Endothelial cell of umbilical vein (primary cell): ENCODE data around the gene ADCY3. TPM values are rescaled to one million over a fixed set of nuclear protein-coding genes. Genes with fewer than 3 reads are reported as not detected.

ENCODE experiments used
- BruUV-seq: library from RNA; stranded (reverse); fragments of 400-500 nt; replicated peaks from 2 replicates; lab custom pipeline; 2021; lab: Mats Ljungman, UMichigan
- CTCF ChIA-PET: fragments of 300-600, 350-600 bp; sonication (Branson Sonifier 250); formaldehyde crosslinking; loops from one replicate; lab custom pipeline; 2021; ENCODE audit warnings: antibody characterized with exemption, inconsistent platforms; lab: Charles Lee
- POLR2A ChIA-PET: fragments of 300-600, 350-600 bp; sonication (Branson Sonifier 250); formaldehyde crosslinking; loops from one replicate; lab custom pipeline; 2021; ENCODE audit warnings: antibody characterized with exemption, inconsistent platforms; lab: Charles Lee
- DNase-seq: peaks from one replicate; pipeline ENCODE4 v3.0.0-alpha.2; 2011; ENCODE audit warnings: low read depth, low spot score
- FAIRE-seq: peaks from 2 replicates; lab custom pipeline; 2011; peaks lifted over from hg19 to GRCh38; lab: Jason Lieb, UNC
- H2AFZ ChIP-seq: 2 replicates; pipeline ENCODE4 v1.6.0; 2012; ENCODE audit warnings: low read depth, low read length, control low read depth, inconsistent platforms
- H3K27ac ChIP-seq: 2 replicates; pipeline ENCODE4 v1.5.1; 2011; ENCODE audit warnings: low read depth, mild to moderate bottlenecking, control low read depth, low read length, moderate library complexity; ENCODE audit not compliant: insufficient read depth
- H3K27me3 ChIP-seq, 2 experiments: 2 replicates each; pipeline versions ENCODE4 v1.6.0 to v1.6.1; 2011; ENCODE audit warnings: low read length in 2 of 2, mixed read lengths in 1 of 2; ENCODE audit not compliant: control insufficient read depth in 2 of 2, insufficient read depth in 2 of 2
- H3K36me3 ChIP-seq, 2 experiments: 2 replicates in 1 of 2; 3 replicates in 1 of 2; pipeline ENCODE4 v1.5.1; 2011; ENCODE audit warnings: low read length in 2 of 2, mild to moderate bottlenecking in 1 of 2, moderate library complexity in 1 of 2; ENCODE audit not compliant: control insufficient read depth in 2 of 2, insufficient read depth in 2 of 2; ENCODE audit errors: extremely low read depth in 1 of 2
- H3K4me1 ChIP-seq: 3 replicates; pipeline ENCODE4 v1.5.1; 2011; ENCODE audit warnings: mild to moderate bottlenecking, low read length; ENCODE audit not compliant: control insufficient read depth, insufficient read depth; ENCODE audit errors: extremely low read depth
- H3K4me2 ChIP-seq: 2 replicates; pipeline ENCODE4 v1.6.1; 2011; ENCODE audit warnings: low read length, control low read depth, mixed read lengths; ENCODE audit not compliant: insufficient read depth
- H3K4me3 ChIP-seq, 3 experiments: fragments of 200-600 bp in 1 of 3; sonication (generic), shearing (Covaris generic) in 1 of 3; replicated peaks in 1 of 3; 2 replicates each; pipeline ENCODE4 v1.5.1; 2011 to 2016; ENCODE audit warnings: control low read depth in 3 of 3, low read length in 3 of 3, mild to moderate bottlenecking in 2 of 3, inconsistent platforms in 1 of 3, low read depth in 1 of 3, moderate library complexity in 1 of 3; ENCODE audit not compliant: insufficient read depth in 1 of 3
- H3K79me2 ChIP-seq: 2 replicates; pipeline ENCODE4 v1.6.0; 2012; ENCODE audit warnings: low read length, inconsistent platforms; ENCODE audit not compliant: control insufficient read depth, insufficient read depth
- H3K9ac ChIP-seq: replicated peaks from 2 replicates; pipeline ENCODE3; 2011; ENCODE audit warnings: low read length, control low read depth; ENCODE audit not compliant: insufficient read depth; ENCODE audit errors: extremely low read depth
- H3K9me1 ChIP-seq: replicated peaks from 3 replicates; pipeline ENCODE4 v1.6.0; 2011; ENCODE audit warnings: mild to moderate bottlenecking, low read length; ENCODE audit not compliant: control insufficient read depth, insufficient read depth; ENCODE audit errors: extremely low read depth
- H3K9me3 ChIP-seq: replicated peaks from 2 replicates; pipeline ENCODE4 v1.5.1; 2012; ENCODE audit warnings: low read length, inconsistent platforms; ENCODE audit not compliant: control insufficient read depth, insufficient read depth
- H4K20me1 ChIP-seq: replicated peaks from 2 replicates; pipeline ENCODE3; 2011; ENCODE audit warnings: mild to moderate bottlenecking, low read length; ENCODE audit not compliant: control insufficient read depth, insufficient read depth; ENCODE audit errors: extremely low read depth
- CTCF ChIP-seq, 2 donors: IDR thresholded peaks; 1 replicate in 1 of 2; 2 replicates in 1 of 2; pipeline ENCODE4 v1.5.1; 2011; ENCODE audit warnings: low read length in 2 of 2, mild to moderate bottlenecking in 2 of 2, moderate library complexity in 2 of 2, control low read depth in 1 of 2, inconsistent platforms in 1 of 2, low read depth in 1 of 2; ENCODE audit not compliant: insufficient read depth in 1 of 2; ENCODE audit errors: extremely low read depth in 1 of 2
- EZH2 ChIP-seq: IDR thresholded peaks from 2 replicates; pipeline ENCODE4 v1.6.1; 2012; ENCODE audit warnings: borderline replicate concordance, low read depth, mild to moderate bottlenecking, moderate library complexity, low read length, inconsistent platforms; ENCODE audit not compliant: severe bottlenecking
- FOS ChIP-seq: IDR thresholded peaks from 2 replicates; pipeline ENCODE4 v1.6.1; 2011; ENCODE audit warnings: mild to moderate bottlenecking, low read length, moderate library complexity, borderline replicate concordance; ENCODE audit not compliant: insufficient read depth
- GATA2 ChIP-seq: IDR thresholded peaks from 2 replicates; pipeline ENCODE4 v1.7.0; 2011; ENCODE audit warnings: low read depth, mild to moderate bottlenecking, moderate library complexity, mixed read lengths, low read length; ENCODE audit not compliant: insufficient read length, insufficient read depth
- JUN ChIP-seq: IDR thresholded peaks from 2 replicates; pipeline ENCODE4 v1.6.1; 2011; ENCODE audit warnings: borderline replicate concordance, low read depth; ENCODE audit not compliant: insufficient read length, insufficient read depth
- MAX ChIP-seq: IDR thresholded peaks from 2 replicates; pipeline ENCODE4 v1.6.1; 2011; ENCODE audit not compliant: insufficient read depth, insufficient read length
- MYC ChIP-seq: IDR thresholded peaks from one replicate; pipeline ENCODE4 v1.6.1; 2011; ENCODE audit warnings: mild to moderate bottlenecking, low read depth, low read length
- POLR2A ChIP-seq: IDR thresholded peaks from 2 replicates; pipeline ENCODE4 v1.6.1; 2012; ENCODE audit warnings: low read depth, mild to moderate bottlenecking, control low read depth, low read length
- POLR2AphosphoS5 ChIP-seq: IDR thresholded peaks from 2 replicates; pipeline ENCODE4 v1.6.1; 2012; ENCODE audit warnings: low read depth, mild to moderate bottlenecking, control low read depth, low read length, moderate library complexity; ENCODE audit not compliant: insufficient read depth
- dilution Hi-C: fragments of 300-500 bp; cut with MboI; formaldehyde crosslinking; loops from one replicate; pipeline ENCODE4 v1.15.0; 2019; ENCODE audit warnings: low sequenced_read_pairs; ENCODE audit not compliant: extremely low pct_ligation_motif_present
- intact Hi-C: fragments of 100-400 bp; cut with micrococcal nuclease; formaldehyde crosslinking; loops from one replicate; pipeline ENCODE4 v1.10.0; 2022
- polyA plus RNA-seq, 4 experiments: library from polyadenylated mRNA; depleted of rRNA in 3 of 4; stranded (reverse) in 3 of 4; unstranded in 1 of 4; fragments of >200 nt; gene quantifications; 2 replicates each; pipeline versions ENCODE4 v1.2.1 to v1.2.3, GENCODE V29; 2011 to 2012; ENCODE audit warnings: missing spikeins in 1 of 4
- total RNA-seq: library from RNA; stranded (reverse); gene quantifications from 2 replicates; pipeline ENCODE4 v1.2.3, GENCODE V29; 2021

The ADCY3 gene
- total and polyA plus RNA-seq, 2 donors (not counting 3 experiments of a cell fraction or from before 2014, with no cell fraction given), result 54.0 to 61.3 TPM

GRCh38 chr2:24872344-24873115 lies 47.5 kb downstream of the ADCY3 start:
- no peak for FAIRE-seq
- intact Hi-C loops, result no loop called here
- dilution Hi-C loops, result no loop called here

More at GRCh38 chr2:24872344-24873115, 47.5 kb downstream of the ADCY3 start:
- peaks cover 0 to 2% of the 10 kb centered on the region in 2 experiments for H3K36me3 ChIP-seq
- no peaks in the 10 kb centered on the region for H4K20me1 ChIP-seq
- TF ChIP-seq CTCF (IDR thresholded peaks at IDR 0.05; ENCODE audit: extremely low read depth in 1 of 2, insufficient read depth in 1 of 2, low read depth in 1 of 2, low read length in 2 of 2) (no peak), POLR2A (no peak), JUN (no peak), EZH2 (no peak), FOS (no peak), POLR2AphosphoS5 (no peak), GATA2 (no peak), MAX (no peak), MYC (no peak)
- H2AFZ ChIP-seq, result no peak overlapping the region
- H3K9me1 ChIP-seq, result no peaks in the 10 kb centered on the region
- no peaks in the 10 kb centered on the region for H3K9me3 ChIP-seq
- no peaks in the 10 kb centered on the region for H3K79me2 ChIP-seq
- no peaks in the 10 kb centered on the region for H3K4me1 ChIP-seq
- BruUV-seq, result no TSS peak
- DNase-seq, result no peak
- no peak overlapping the region for H3K4me3 ChIP-seq
- no peak overlapping the region for H3K4me2 ChIP-seq
- ChIA-PET POLR2A (no interaction called here), CTCF (interaction anchor here (1.0 kb wide), 1 partner anchor 15 kb away, joined by 3 read pairs; no protein-coding TSS in a partner anchor)
- H3K27ac ChIP-seq, result no peak overlapping the region
- H3K27me3 ChIP-seq, result no peaks in the 10 kb centered on the region
- H3K9ac ChIP-seq, result no peak overlapping the region
